HepG2 (cell line): ENCODE data around the gene SETD5. TPM values are rescaled to one million over a fixed set of nuclear protein-coding genes. Genes with fewer than 3 reads are reported as not detected.

Experiments
- ATAC-seq: fragments of 200-7000 bp; cut with Tn5 transposase; 3 replicates; pipeline ENCODE4 v1.9.1; 2020; ENCODE audit warnings: mild to moderate bottlenecking, moderate library complexity
- BruUV-seq: library from RNA; stranded (reverse); fragments of 400-500 nt; replicated peaks from 2 replicates; lab custom pipeline; 2021; lab: Mats Ljungman, UMichigan
- CTCF ChIA-PET: fragments of 300-600 bp; formaldehyde crosslinking; extraction: SDS; loops from one replicate; lab custom pipeline; 2021; ENCODE audit warnings: low total read pairs, inconsistent platforms, low intra/inter-chr PET ratio; lab: Yijun Ruan, JAX
- POLR2A ChIA-PET: fragments of 350-600 bp; sonication (Branson Sonifier 250); formaldehyde crosslinking; loops from one replicate; lab custom pipeline; 2020; ENCODE audit warnings: antibody characterized with exemption, inconsistent platforms; lab: Yijun Ruan, JAX
- DNase-seq: peaks from one replicate; pipeline ENCODE4 v3.0.0-alpha.2; 2015; ENCODE audit warnings: low spot score
- FAIRE-seq: peaks from 3 replicates; lab custom pipeline; 2011; peaks lifted over from hg19 to GRCh38; lab: Jason Lieb, UNC
- H2AFZ ChIP-seq: one replicate; pipeline ENCODE4 v1.6.1; 2011; ENCODE audit warnings: low read length, inconsistent platforms
- H3K27ac ChIP-seq: fragments of 300-600 bp; 3 replicates; pipeline ENCODE4 v1.8.0; 2011; ENCODE audit warnings: mixed run types, mild to moderate bottlenecking, mixed read lengths, low read length, inconsistent platforms; ENCODE audit not compliant: insufficient read depth; ENCODE audit errors: extremely low read length
- H3K27me3 ChIP-seq, 2 experiments: fragments of 200-600 bp in 1 of 2; 2 replicates in 1 of 2; 3 replicates in 1 of 2; pipeline versions ENCODE4 v1.6.0 to v1.8.0; 2011; ENCODE audit warnings: low read length in 2 of 2, mild to moderate bottlenecking in 2 of 2, moderate library complexity in 2 of 2, inconsistent platforms in 1 of 2; ENCODE audit not compliant: insufficient read depth in 2 of 2, control insufficient read depth in 1 of 2
- H3K36me3 ChIP-seq, 2 experiments: fragments of 200-600 bp in 1 of 2; replicated peaks in 1 of 2; 2 replicates in 1 of 2; 3 replicates in 1 of 2; pipeline versions ENCODE4 v1.5.1 to v1.8.0; 2011; ENCODE audit warnings: low read length in 2 of 2, inconsistent platforms in 1 of 2; ENCODE audit not compliant: insufficient read depth in 2 of 2, control insufficient read depth in 1 of 2
- H3K4me1 ChIP-seq: 2 replicates; pipeline ENCODE4 v1.5.1; 2012; ENCODE audit warnings: low read length, inconsistent platforms; ENCODE audit not compliant: insufficient read depth
- H3K4me2 ChIP-seq: 2 replicates; pipeline ENCODE4 v1.6.0; 2011; ENCODE audit warnings: low read depth, low read length, inconsistent platforms
- H3K4me3 ChIP-seq, 3 experiments: fragments of 200-600 bp in 1 of 3; sonication (generic), shearing (Covaris generic) in 1 of 3; replicated peaks in 1 of 3; 2 replicates each; pipeline ENCODE4 v1.5.1; 2011 to 2016; ENCODE audit warnings: low read length in 3 of 3, inconsistent platforms in 2 of 3, low read depth in 2 of 3, mild to moderate bottlenecking in 2 of 3, control low read depth in 1 of 3, mixed read lengths in 1 of 3; ENCODE audit not compliant: insufficient read depth in 1 of 3
- H3K79me2 ChIP-seq: one replicate; pipeline ENCODE4 v1.6.1; 2011; ENCODE audit warnings: low read length, inconsistent platforms; ENCODE audit not compliant: insufficient read depth
- H3K9ac ChIP-seq: 2 replicates; pipeline ENCODE4 v1.6.0; 2011; ENCODE audit warnings: mild to moderate bottlenecking, low read depth, low read length, inconsistent platforms; ENCODE audit not compliant: insufficient read depth
- H3K9me3 ChIP-seq: 2 replicates; pipeline ENCODE4 v1.5.1; 2012; ENCODE audit warnings: mild to moderate bottlenecking, low read length
- H4K20me1 ChIP-seq: 2 replicates; pipeline ENCODE4 v1.6.0; 2011; ENCODE audit warnings: inconsistent platforms, mild to moderate bottlenecking, low read length, moderate library complexity; ENCODE audit not compliant: insufficient read depth
- ARHGAP35 ChIP-seq: sonication (generic); formaldehyde crosslinking; IDR thresholded peaks from 2 replicates; pipeline ENCODE4 v1.9.0; 2022; ENCODE audit warnings: mild to moderate bottlenecking, inconsistent platforms, moderate library complexity, missing genetic modification reagents, borderline replicate concordance
- ERF ChIP-seq: IDR thresholded peaks from 2 replicates; pipeline ENCODE4 v1.6.1; 2018; ENCODE audit warnings: missing biosample characterization, missing genetic modification reagents
- HOXA7 ChIP-seq: sonication (generic); formaldehyde crosslinking; IDR thresholded peaks from 2 replicates; pipeline ENCODE4 v1.8.1; 2022; ENCODE audit warnings: mild to moderate bottlenecking, missing genetic modification reagents, moderate library complexity
- KMT2A ChIP-seq: sonication (generic); formaldehyde crosslinking; IDR thresholded peaks from 2 replicates; pipeline ENCODE4 v1.4.0; 2020; ENCODE audit warnings: missing genetic modification reagents
- MAX ChIP-seq: IDR thresholded peaks from 2 replicates; pipeline ENCODE4 v1.6.1; 2012; ENCODE audit warnings: inconsistent platforms
- RBM22 ChIP-seq: fragments of 200-400 bp; formaldehyde crosslinking; optimal IDR thresholded peaks from 2 replicates; pipeline ENCODE3; 2017; ENCODE audit warnings: mild to moderate bottlenecking, low read length, moderate library complexity
- THYN1 ChIP-seq: sonication (generic); formaldehyde crosslinking; IDR thresholded peaks from 2 replicates; pipeline ENCODE4 v1.8.1; 2023; ENCODE audit warnings: low read depth, mild to moderate bottlenecking, moderate library complexity, missing genetic modification reagents, borderline replicate concordance
- ZMYM4 ChIP-seq: sonication (generic); formaldehyde crosslinking; IDR thresholded peaks from 2 replicates; pipeline ENCODE4 v1.8.1; 2023; ENCODE audit warnings: mild to moderate bottlenecking, missing genetic modification reagents
- ZNF619 ChIP-seq: sonication (generic); formaldehyde crosslinking; IDR thresholded peaks from 2 replicates; pipeline ENCODE4 v1.4.0; 2020; ENCODE audit warnings: mild to moderate bottlenecking, missing genetic modification reagents
- ZNF816 ChIP-seq: sonication (generic); formaldehyde crosslinking; IDR thresholded peaks from 2 replicates; pipeline ENCODE4 v1.8.0; 2022; ENCODE audit warnings: missing genetic modification reagents, mild to moderate bottlenecking, borderline replicate concordance
- WGBS: methylation state at CpG from one replicate; pipeline ENCODE4 v1.1.6; 2017; ENCODE audit warnings: low lambda C conversion rate; 5-methylcytosine and 5-hydroxymethylcytosine counted together
- in situ Hi-C: cut with HindIII; loops from 2 replicates; pipeline ENCODE4 v1.10.0; 2017; ENCODE audit warnings: low pct_unique_long_range_greater_than_20kb; ENCODE audit not compliant: extremely low pct_ligation_motif_present
- intact Hi-C: fragments of 100-400 bp; cut with micrococcal nuclease; formaldehyde crosslinking; loops from one replicate; pipeline ENCODE4 v1.10.0; 2022; ENCODE audit not compliant: unreplicated experiment
- polyA plus RNA-seq, 8 experiments: library from polyadenylated mRNA; depleted of rRNA in 3 of 8; stranded (reverse) in 7 of 8; unstranded in 1 of 8; fragments of >200 nt; fragmentation: Illumina TruSeq in 4 of 8; extraction: Trizol in 4 of 8; gene quantifications; 2 replicates each; pipeline versions ENCODE4 v1.2.1 to v1.2.3, GENCODE V29; 2011 to 2016; ENCODE audit warnings: low read depth in 4 of 8, missing spikeins in 1 of 8, mixed read lengths in 1 of 8; ENCODE audit not compliant: insufficient read depth in 1 of 8
- total RNA-seq, 5 experiments: library from RNA; depleted of rRNA; stranded (reverse); fragments of >200 nt; fragmentation: Illumina TruSeq; extraction: Trizol; gene quantifications; 2 replicates each; pipeline ENCODE4 v1.2.3, GENCODE V29; 2016; ENCODE audit warnings: low read depth in 1 of 5
- TF ChIP-seq, protein P1 (sequence below): sonication (generic); formaldehyde crosslinking; IDR thresholded peaks from 2 replicates; pipeline ENCODE4 v1.9.0; 2021; ENCODE audit warnings: missing genetic modification reagents, mild to moderate bottlenecking, borderline replicate concordance
- TF ChIP-seq, protein P2 (sequence below): sonication (generic); formaldehyde crosslinking; IDR thresholded peaks from 2 replicates; pipeline ENCODE4 v1.8.1; 2023; ENCODE audit warnings: mild to moderate bottlenecking, missing genetic modification reagents, borderline replicate concordance

The SETD5 gene
- total and polyA plus RNA-seq, 2 of the 13 experiments (the other 11 are each of a cell fraction or from before 2014, with no cell fraction given), result 46.8 to 95.8 TPM

DNA sequence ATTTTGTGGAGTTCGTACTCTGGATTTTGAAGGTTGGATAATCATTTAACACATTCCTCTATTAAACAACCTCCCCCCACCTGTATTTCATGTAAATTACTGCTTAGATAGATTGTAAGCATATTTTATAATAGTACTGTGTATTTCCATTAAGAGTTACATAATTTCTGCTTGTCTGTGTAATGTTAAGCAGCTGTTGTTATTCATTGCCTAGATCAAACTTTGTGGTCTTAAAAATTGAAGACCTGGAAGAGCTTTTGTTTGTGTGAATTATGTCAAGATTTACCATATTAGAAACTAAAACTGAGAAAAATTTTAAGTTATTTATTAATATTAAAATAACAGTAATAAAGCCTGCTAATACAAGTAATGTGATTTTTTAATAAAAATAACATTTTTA, 11.1 kb downstream of the SETD5 start (continued):
- TF ChIP-seq, protein P1, sequence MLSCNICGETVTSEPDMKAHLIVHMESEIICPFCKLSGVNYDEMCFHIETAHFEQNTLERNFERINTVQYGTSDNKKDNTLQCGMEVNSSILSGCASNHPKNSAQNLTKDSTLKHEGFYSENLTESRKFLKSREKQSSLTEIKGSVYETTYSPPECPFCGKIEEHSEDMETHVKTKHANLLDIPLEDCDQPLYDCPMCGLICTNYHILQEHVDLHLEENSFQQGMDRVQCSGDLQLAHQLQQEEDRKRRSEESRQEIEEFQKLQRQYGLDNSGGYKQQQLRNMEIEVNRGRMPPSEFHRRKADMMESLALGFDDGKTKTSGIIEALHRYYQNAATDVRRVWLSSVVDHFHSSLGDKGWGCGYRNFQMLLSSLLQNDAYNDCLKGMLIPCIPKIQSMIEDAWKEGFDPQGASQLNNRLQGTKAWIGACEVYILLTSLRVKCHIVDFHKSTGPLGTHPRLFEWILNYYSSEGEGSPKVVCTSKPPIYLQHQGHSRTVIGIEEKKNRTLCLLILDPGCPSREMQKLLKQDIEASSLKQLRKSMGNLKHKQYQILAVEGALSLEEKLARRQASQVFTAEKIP (CRISPR knock-in tag), result no peak
- TF ChIP-seq ERF (CRISPR knock-in tag), result no peak
- no peak for TF ChIP-seq ZNF619 (CRISPR knock-in tag)
- TF ChIP-seq ZMYM4 (CRISPR knock-in tag), result no peak

DNA sequence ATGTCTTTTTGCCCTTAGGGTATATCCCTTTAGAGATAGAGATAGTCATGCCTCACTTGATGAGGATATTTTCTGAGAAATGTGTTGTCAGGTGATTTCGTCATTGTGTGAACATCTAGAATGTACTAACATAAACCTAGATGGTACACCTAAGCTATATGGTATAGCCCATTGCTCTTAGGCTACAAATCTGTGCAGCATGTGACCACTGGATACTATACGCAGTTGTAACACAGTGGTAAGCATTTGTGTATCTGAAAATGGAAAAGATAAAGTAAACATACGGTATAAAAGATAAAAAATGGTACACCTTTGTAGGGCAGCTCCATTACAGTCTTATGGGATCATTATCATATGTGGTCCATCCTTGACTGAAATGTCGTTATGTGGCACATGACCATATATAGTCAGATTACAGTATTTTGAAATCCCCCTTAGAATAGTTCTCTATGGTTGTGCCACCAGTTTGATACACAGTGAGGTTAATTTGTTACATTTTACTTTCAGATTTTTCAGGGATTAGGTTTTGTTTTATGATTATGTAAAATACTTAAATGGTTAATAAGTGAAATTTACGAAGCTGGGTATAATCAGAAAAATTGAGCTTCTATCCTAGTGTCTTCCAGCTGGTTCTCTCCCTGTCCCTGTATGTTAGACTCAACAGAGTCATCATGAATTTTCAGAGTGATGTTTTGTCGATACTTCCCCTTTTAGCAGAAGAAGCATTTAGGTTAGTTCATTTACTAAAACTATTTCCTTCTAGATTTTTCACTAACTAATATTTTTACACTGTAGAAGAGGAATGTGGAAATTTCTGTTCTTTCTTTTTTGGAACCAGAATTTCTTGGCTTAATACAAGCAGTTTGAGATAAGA, 12.8 kb downstream of the SETD5 start:
- Histone ChIP-seq H4K20me1 (peaks cover 97% of the 10 kb centered on the region), H3K79me2 (peaks cover 99% of the 10 kb centered on the region), H3K27me3 (no peaks in the 10 kb centered on the region), H3K9ac (no peak overlapping the region), H3K9me3 (no peaks in the 10 kb centered on the region), H3K4me1 (peaks cover 99% of the 10 kb centered on the region), H3K36me3 (0 out of 5 replicates have a peak, but pooled peaks cover 0 to 5% of the 10 kb centered on the region in 2 experiments), H3K4me2 (no peak overlapping the region), H3K4me3 (no peak overlapping the region), H3K27ac (no peak overlapping the region), H2AFZ (no peak overlapping the region)
- DNase-seq (no peak), ATAC-seq (no peak), FAIRE-seq (no peak)
- ChIA-PET POLR2A (interaction anchor here (1.6 to 3.5 kb wide), 2 partner anchors 11 to 14 kb away, joined by 5 to 25 read pairs; partner anchors contain the start of gene SETD5), CTCF (no interaction called here)
- in situ Hi-C loops (no loop called here), intact Hi-C loops (no loop called here)
- BruUV-seq, result no TSS peak
- WGBS, result 89% methylated on average over 6 of the region's 6 CpGs
- no peak for TF ChIP-seq HOXA7
- TF ChIP-seq RBM22, result peak; percentile 15
- no peak for TF ChIP-seq MAX
- no peak for TF ChIP-seq THYN1 (CRISPR knock-in tag)
- no peak for TF ChIP-seq ZNF816 (CRISPR knock-in tag)
- TF ChIP-seq, protein P2, sequence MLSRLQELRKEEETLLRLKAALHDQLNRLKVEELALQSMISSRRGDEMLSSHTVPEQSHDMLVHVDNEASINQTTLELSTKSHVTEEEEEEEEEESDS (CRISPR knock-in tag), result no peak
- TF ChIP-seq ARHGAP35 (CRISPR knock-in tag), result no peak
- TF ChIP-seq KMT2A (CRISPR knock-in tag), result no peak
